GM23338 (cell line): ENCODE results near the gene NPW. TPM values are rescaled to one million over a fixed set of nuclear protein-coding genes. Genes with fewer than 3 reads are reported as not detected.

ENCODE experiments used
- ATAC-seq: fragments of 200-7000 bp; cut with Tn5 transposase; 3 replicates; pipeline ENCODE4 v1.9.1; 2020
- DNase-seq: peaks from one replicate; pipeline ENCODE4 v3.0.0-alpha.2; 2015; ENCODE audit warnings: low spot score
- H2AFZ ChIP-seq: fragments of 200-600 bp; sonication (generic); 2 replicates; pipeline ENCODE4 v1.8.0; 2016; ENCODE audit warnings: antibody characterized with exemption, mild to moderate bottlenecking, moderate library complexity
- H3F3A ChIP-seq: fragments of 200-600 bp; sonication (generic); replicated peaks from 2 replicates; pipeline ENCODE4 v1.8.0; 2017; ENCODE audit warnings: antibody characterized with exemption, mixed run types, low read depth
- H3K27ac ChIP-seq: fragments of 200-600 bp; sonication (generic); 2 replicates; pipeline ENCODE4 v1.6.1; 2016; ENCODE audit warnings: low read depth
- H3K27me3 ChIP-seq: fragments of 200-600 bp; sonication (generic); 2 replicates; pipeline ENCODE4 v1.8.0; 2016; ENCODE audit warnings: mild to moderate bottlenecking, mixed run types, moderate library complexity; ENCODE audit not compliant: insufficient read depth
- H3K36me3 ChIP-seq: fragments of 200-600 bp; sonication (generic); 2 replicates; pipeline ENCODE4 v1.8.0; 2016; ENCODE audit warnings: mild to moderate bottlenecking; ENCODE audit not compliant: insufficient read depth
- H3K4me1 ChIP-seq: fragments of 200-600 bp; sonication (generic); 2 replicates; pipeline ENCODE4 v1.8.0; 2016; ENCODE audit warnings: mild to moderate bottlenecking, moderate library complexity; ENCODE audit not compliant: insufficient read depth
- H3K4me2 ChIP-seq: fragments of 200-600 bp; sonication (generic); 2 replicates; pipeline ENCODE4 v1.7.1; 2017; ENCODE audit warnings: mixed run types
- H3K4me3 ChIP-seq: fragments of 200-600 bp; sonication (generic); 2 replicates; pipeline ENCODE4 v1.6.1; 2016; ENCODE audit warnings: mixed run types
- H3K79me2 ChIP-seq: fragments of 200-600 bp; sonication (generic); replicated peaks from 2 replicates; pipeline ENCODE4 v1.8.0; 2017; ENCODE audit warnings: mild to moderate bottlenecking; ENCODE audit not compliant: insufficient read depth
- H3K9me2 ChIP-seq: fragments of 200-600 bp; sonication (generic); 2 replicates; pipeline ENCODE4 v1.8.0; 2017; ENCODE audit not compliant: insufficient read depth
- H4K20me1 ChIP-seq: fragments of 200-600 bp; sonication (generic); replicated peaks from 2 replicates; pipeline ENCODE4 v1.8.0; 2017; ENCODE audit warnings: mild to moderate bottlenecking; ENCODE audit not compliant: insufficient read depth
- H3K27ac Mint-ChIP-seq: 2 replicates; pipeline ENCODE4 v1.8.0; 2020; ENCODE audit warnings: inconsistent platforms, mild to moderate bottlenecking, moderate library complexity, mixed read lengths
- H3K27me3 Mint-ChIP-seq: 3 replicates; pipeline ENCODE4 v1.8.0; 2022; ENCODE audit warnings: low read depth, mild to moderate bottlenecking, moderate library complexity, mixed read lengths, inconsistent platforms; ENCODE audit not compliant: insufficient read depth, poor library complexity
- H3K36me3 Mint-ChIP-seq: 3 replicates; pipeline ENCODE4 v1.8.0; 2021; ENCODE audit warnings: low read depth, mild to moderate bottlenecking, inconsistent platforms, moderate library complexity, mixed read lengths
- H3K4me1 Mint-ChIP-seq: 3 replicates; pipeline ENCODE4 v1.8.0; 2020; ENCODE audit warnings: mild to moderate bottlenecking, inconsistent platforms, mixed read lengths
- H3K4me3 Mint-ChIP-seq: 3 replicates; pipeline ENCODE4 v1.8.0; 2021; ENCODE audit warnings: moderate library complexity, mild to moderate bottlenecking, inconsistent platforms, mixed read lengths
- H3K9me3 Mint-ChIP-seq: 3 replicates; pipeline ENCODE4 v1.8.0; 2020; ENCODE audit warnings: moderate library complexity, mild to moderate bottlenecking, inconsistent platforms, mixed read lengths
- CREB1 ChIP-seq: fragments of 250-450 bp; sonication (Bioruptor Pico); IDR thresholded peaks from 2 replicates; pipeline ENCODE4 v1.5.0; 2020; ENCODE audit warnings: low read depth, mild to moderate bottlenecking, moderate library complexity
- CTCF ChIP-seq, 2 experiments: fragments of 200-600 bp in 1 of 2; sonication (generic) in 1 of 2; conservative IDR thresholded peaks; 2 replicates each; pipeline versions ENCODE4 v1.5.1 to v1.6.1; 2016 to 2017; ENCODE audit warnings: antibody characterized with exemption in 2 of 2, low read depth in 2 of 2, mild to moderate bottlenecking in 2 of 2, moderate library complexity in 1 of 2
- EZH2phosphoT487 ChIP-seq: fragments of 200-600 bp; sonication (generic); IDR thresholded peaks from one replicate; pipeline ENCODE4 v1.8.1; 2018; ENCODE audit warnings: antibody characterized with exemption; ENCODE audit not compliant: unreplicated experiment
- NANOG ChIP-seq: IDR thresholded peaks from 2 replicates; pipeline ENCODE4 v1.6.1; 2016; ENCODE audit warnings: antibody characterized with exemption, borderline replicate concordance
- REST ChIP-seq: IDR thresholded peaks from one replicate; pipeline ENCODE4 v1.6.1; 2018; ENCODE audit warnings: antibody characterized with exemption; ENCODE audit not compliant: unreplicated experiment
- ZNF114 ChIP-seq: fragments of 250-450 bp; sonication (Bioruptor Pico); IDR thresholded peaks from 2 replicates; pipeline ENCODE4 v1.5.0; 2020; ENCODE audit warnings: mild to moderate bottlenecking, moderate library complexity
- ZNF331 ChIP-seq: fragments of 250-450 bp; sonication (Bioruptor Pico); IDR thresholded peaks from 2 replicates; pipeline ENCODE4 v1.5.0; 2020; ENCODE audit warnings: low read depth, mild to moderate bottlenecking, moderate library complexity
- ZNF462 ChIP-seq: fragments of 250-450 bp; sonication (Bioruptor Pico); IDR thresholded peaks from 2 replicates; pipeline ENCODE4 v1.5.0; 2020; ENCODE audit warnings: mild to moderate bottlenecking, moderate library complexity
- polyA plus RNA-seq: library from polyadenylated mRNA; unstranded; fragments of >200 nt; fragmentation: Nextera tagmentation; extraction: Ambion mirVana; gene quantifications from 2 replicates; pipeline ENCODE4 v1.2.1, GENCODE V29; 2016
- total RNA-seq: library from RNA; depleted of rRNA; stranded (reverse); fragments of >200 nt; shearing (Covaris generic); gene quantifications from 2 replicates; pipeline ENCODE4 v1.2.3, GENCODE V29; 2014

NPW gene
- total and polyA plus RNA-seq, 2 experiments from 2014 or later, result 4.5 to 37.6 TPM

- TF ChIP-seq EZH2phosphoT487, result no peak
- no peak for TF ChIP-seq CREB1
- TF ChIP-seq REST, result no peak
Observed at GRCh38 chr16:2048116-2048543, 28.5 kb downstream of the NPW start (continued).

GRCh38 chr16:2053211-2053610 lies 33.6 kb downstream of the NPW start:
- ATAC-seq (no peak), DNase-seq (no peak)
- Histone ChIP-seq H4K20me1 (no peaks in the 10 kb centered on the region), H3K4me3 (no peak overlapping the region), H3F3A (no peaks in the 10 kb centered on the region), H3K9me2 (no peaks in the 10 kb centered on the region), H3K79me2 (peaks cover 10% of the 10 kb centered on the region), H3K4me1 (peaks cover 4% of the 10 kb centered on the region; the same call in 1 of the 2 replicates), H2AFZ (no peak overlapping the region), H3K4me2 (no peak overlapping the region), H3K36me3 (no peaks in the 10 kb centered on the region; the same call in 1 of the 2 replicates), H3K27ac (no peak overlapping the region), H3K27me3 (no peaks in the 10 kb centered on the region)
- peaks cover 17% of the 10 kb centered on the region for H3K36me3 Mint-ChIP-seq
- peaks cover 5% of the 10 kb centered on the region; the same call in 2 of the 3 replicates for H3K4me1 Mint-ChIP-seq
- no peaks in the 10 kb centered on the region for H3K9me3 Mint-ChIP-seq
- TF ChIP-seq CTCF (conservative IDR thresholded peaks at IDR 0.05; ENCODE audit: low read depth in 2 of 2) (no peak), ZNF114 (CRISPR knock-in tag) (no peak), NANOG (no peak), ZNF462 (no peak), ZNF331 (CRISPR knock-in tag) (no peak)
- no peak overlapping the region for H3K4me3 Mint-ChIP-seq
- no peak overlapping the region for H3K27ac Mint-ChIP-seq
- peaks cover 8% of the 10 kb centered on the region for H3K27me3 Mint-ChIP-seq
